Activated naive CD4-positive, alpha-beta T cell treated with anti-CD3 and anti-CD28 coated beads for 36 hours (primary cell): ENCODE data around the gene CIAO3. TPM values are rescaled to one million over a fixed set of nuclear protein-coding genes. Genes with fewer than 3 reads are reported as not detected.
"Not testable (repeated sequence)": the region's sequence is repeated elsewhere in the genome, so short reads cannot be mapped to it uniquely, and the experiment has no call there.

Source experiments
- CTCF ChIA-PET: fragments of 350-600 bp; sonication (Branson Sonifier 250); formaldehyde crosslinking; loops from one replicate; lab custom pipeline; 2021; ENCODE audit warnings: antibody characterized with exemption; lab: Charles Lee
- DNase-seq: peaks from one replicate; pipeline ENCODE4 v3.0.0-alpha.2; 2020
- H3K27ac Mint-ChIP-seq: one replicate; pipeline ENCODE4 v1.8.0; 2021; ENCODE audit warnings: mild to moderate bottlenecking, mixed read lengths
- H3K27me3 Mint-ChIP-seq: one replicate; pipeline ENCODE4 v1.8.0; 2021; ENCODE audit warnings: low read depth, mixed read lengths
- H3K36me3 Mint-ChIP-seq: one replicate; pipeline ENCODE4 v1.8.0; 2021; ENCODE audit warnings: low read depth, mixed read lengths
- H3K4me1 Mint-ChIP-seq: one replicate; pipeline ENCODE4 v1.8.0; 2021; ENCODE audit warnings: low read depth, mixed read lengths
- H3K4me3 Mint-ChIP-seq: one replicate; pipeline ENCODE4 v1.8.0; 2021; ENCODE audit warnings: mild to moderate bottlenecking, moderate library complexity, mixed read lengths
- H3K9me3 Mint-ChIP-seq: one replicate; pipeline ENCODE4 v1.8.0; 2021; ENCODE audit warnings: mixed read lengths
- intact Hi-C: fragments of 100-400 bp; cut with micrococcal nuclease; formaldehyde crosslinking; loops from one replicate; pipeline ENCODE4 v1.15.1; 2023
- total RNA-seq, 2 experiments: library from RNA; stranded (reverse); gene quantifications; one replicate each; pipeline ENCODE4 v1.2.3, GENCODE V29; 2021

CIAO3 gene
- total RNA-seq, 2 experiments from 2014 or later, result 32.7 to 34.3 TPM

DNA sequence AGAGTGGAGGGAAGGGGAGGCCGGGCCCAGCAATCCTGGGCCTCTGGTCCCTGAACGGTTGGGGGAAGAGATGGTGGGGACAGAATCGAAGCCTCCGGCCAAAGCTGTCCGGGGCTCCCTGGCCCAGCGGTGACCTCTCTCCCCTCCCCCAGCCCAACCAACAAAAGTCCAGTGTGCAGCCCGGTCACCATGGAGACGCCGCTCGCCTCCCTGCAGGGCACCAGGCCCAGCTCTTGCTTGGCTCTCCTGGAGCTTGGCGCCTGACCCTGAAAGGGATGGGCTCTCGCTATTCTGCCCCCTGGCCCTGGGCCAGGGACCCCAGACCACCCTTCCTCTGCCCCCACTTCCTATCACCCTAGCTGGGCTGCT lies 24.6 kb downstream of the CIAO3 start:
- Mint-ChIP-seq H3K27me3 (peaks cover 17% of the 10 kb centered on the region), H3K4me1 (peaks cover 16% of the 10 kb centered on the region), H3K36me3 (no peaks in the 10 kb centered on the region), H3K9me3 (no peaks in the 10 kb centered on the region), H3K27ac (no peak overlapping the region), H3K4me3 (peak overlapping the region; percentile 53)
- no peak for DNase-seq
- intact Hi-C loops, result no loop called here
- CTCF ChIA-PET, result interaction anchor here (1.2 to 1.7 kb wide), 5 partner anchors 10 to 68 kb away, joined by 3 to 7 read pairs (median 3); partner anchors contain the start of gene CCDC78

DNA sequence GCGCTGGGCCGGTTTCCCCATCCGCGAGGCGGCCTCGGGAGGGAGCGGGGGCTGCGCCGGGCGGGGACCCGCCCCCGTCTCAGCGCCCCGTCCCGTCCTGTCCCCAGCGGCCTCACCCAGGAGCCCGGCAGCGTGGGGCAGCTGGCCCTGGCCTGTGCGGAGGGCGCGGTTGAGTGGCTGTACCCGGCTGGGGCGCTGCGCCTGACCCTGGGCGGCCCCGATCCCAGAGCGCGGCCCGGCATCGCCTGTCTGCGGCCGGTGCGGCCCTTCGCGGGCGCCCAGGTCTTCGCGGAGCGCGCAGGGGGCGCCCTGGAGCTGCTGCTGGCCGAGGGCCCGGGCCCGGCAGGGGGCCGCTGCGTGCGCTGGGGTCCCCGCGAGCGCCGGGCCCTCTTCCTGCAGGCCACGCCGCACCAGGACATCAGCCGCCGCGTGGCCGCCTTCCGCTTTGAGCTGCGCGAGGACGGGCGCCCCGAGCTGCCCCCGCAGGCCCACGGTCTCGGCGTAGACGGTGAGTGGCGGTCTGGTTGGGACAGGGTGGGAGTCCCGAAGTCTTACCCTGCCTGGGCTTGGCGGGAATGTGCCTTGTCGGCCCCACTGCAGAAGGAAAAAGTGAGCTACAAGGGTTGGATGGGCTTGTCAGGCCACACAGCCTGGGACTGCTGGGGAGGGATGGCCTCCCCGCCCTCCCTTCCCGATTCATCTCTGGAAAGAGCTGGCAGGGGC lies 25.2 kb downstream of the CIAO3 start:
- no peak overlapping the region for H3K27ac Mint-ChIP-seq
- peaks cover 16% of the 10 kb centered on the region for H3K4me1 Mint-ChIP-seq
- H3K36me3 Mint-ChIP-seq, result no peaks in the 10 kb centered on the region
- peak overlapping the region; percentile 53 for H3K4me3 Mint-ChIP-seq
- intact Hi-C loops, result no loop called here
- no peak for DNase-seq
- H3K27me3 Mint-ChIP-seq, result peaks cover 19% of the 10 kb centered on the region
- CTCF ChIA-PET, result interaction anchor here (1.2 to 1.7 kb wide), 5 partner anchors 10 to 69 kb away, joined by 3 to 7 read pairs (median 3); partner anchors contain the start of gene CCDC78
- H3K9me3 Mint-ChIP-seq, result no peaks in the 10 kb centered on the region

- intact Hi-C loops, result loop anchor here (5.0 kb wide), 1 partner anchor 342 kb away; no protein-coding TSS in a partner anchor
Measured at GRCh38 chr16:714558-715476, 26.0 kb downstream of the CIAO3 start, which contains the start of gene METRN. TSS of gene METRN (plus strand) at chr16:715118. CDS start at chr16:715290, 172 bp downstream.

DNA sequence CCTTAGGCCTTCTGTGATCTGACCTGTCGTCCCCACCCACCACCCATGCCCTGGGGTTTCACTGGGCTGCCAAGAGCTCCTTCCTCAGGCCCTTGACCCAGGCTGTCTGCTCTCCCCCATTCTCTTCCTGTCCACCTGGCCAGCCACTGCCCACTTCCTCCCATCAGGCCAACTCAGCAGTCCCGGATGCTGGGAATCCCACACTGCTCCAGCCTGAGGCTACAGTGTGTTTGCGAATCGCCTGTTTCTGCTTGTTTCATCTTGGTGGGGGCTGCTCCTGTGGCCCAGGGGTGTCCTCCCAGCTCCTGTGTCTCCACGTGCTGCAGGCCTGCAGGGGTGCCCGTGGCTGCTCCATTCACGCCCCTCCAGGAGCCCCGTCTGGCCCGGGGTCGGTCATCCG lies 26.7 kb downstream of the CIAO3 start:
- Mint-ChIP-seq H3K4me3 (no peak overlapping the region), H3K4me1 (peaks cover 4% of the 10 kb centered on the region), H3K9me3 (no peaks in the 10 kb centered on the region), H3K27me3 (peaks cover 27% of the 10 kb centered on the region), H3K27ac (no peak overlapping the region), H3K36me3 (no peaks in the 10 kb centered on the region)
- intact Hi-C loops, result loop anchor here (5.0 kb wide), 1 partner anchor 343 kb away; no protein-coding TSS in a partner anchor
- no peak for DNase-seq
- CTCF ChIA-PET, result interaction anchor here (0.6 to 2.8 kb wide), 3 partner anchors 38 to 76 kb away, joined by 3 to 55 read pairs (median 4); partner anchors contain the start of genes CHTF18 and RPUSD1

More at GRCh38 chr16:714558-715476, 26.0 kb downstream of the CIAO3 start, which contains the start of gene METRN:
- Mint-ChIP-seq H3K4me3 (peak within 1 kb of the TSS; percentile 53), H3K4me1 (peaks cover 10% of the 10 kb centered on the region), H3K27ac (no peak within 1 kb of the TSS), H3K27me3 (peaks cover 22% of the 10 kb centered on the region), H3K9me3 (no peaks in the 10 kb centered on the region), H3K36me3 (no peaks in the 10 kb centered on the region)
- CTCF ChIA-PET, result interaction anchor here (1.2 to 1.7 kb wide), 3 partner anchors 19 to 70 kb away, joined by 3 to 7 read pairs (median 4); no protein-coding TSS in a partner anchor
- peak; percentile 87 for DNase-seq

DNA sequence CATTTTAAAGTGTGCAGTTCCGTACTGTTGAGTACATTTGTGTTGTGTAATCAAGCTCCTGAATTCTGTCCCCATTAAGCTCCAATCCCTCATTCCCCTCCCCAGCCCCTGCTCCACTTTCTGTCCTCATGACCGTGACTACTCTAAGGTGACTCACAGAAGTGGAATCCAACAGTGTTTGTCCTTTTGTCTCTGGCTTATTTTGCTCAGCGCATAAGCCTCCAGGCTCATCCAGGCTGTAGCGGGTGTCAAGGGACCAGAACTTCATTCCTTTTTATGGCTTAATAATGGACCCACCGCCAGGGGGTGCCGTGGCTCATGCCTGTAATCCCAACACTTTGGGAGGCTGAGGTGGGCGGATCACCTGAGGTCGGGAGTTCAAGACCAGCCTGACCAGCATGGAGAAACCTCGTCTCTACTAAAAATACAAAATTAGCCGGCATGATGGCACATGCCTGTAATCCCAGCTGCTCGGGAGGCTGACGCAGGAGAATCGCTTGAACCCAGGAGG lies 28.0 kb downstream of the CIAO3 start:
- not testable (repeated sequence) for H3K27ac Mint-ChIP-seq, H3K36me3 Mint-ChIP-seq, H3K4me1 Mint-ChIP-seq, H3K4me3 Mint-ChIP-seq, H3K9me3 Mint-ChIP-seq
- CTCF ChIA-PET, result interaction anchor here (0.5 to 2.8 kb wide), 18 partner anchors 9 to 581 kb away, joined by 3 to 55 read pairs (median 4); partner anchors contain the start of genes ANTKMT, CCDC78, CHTF18 and RPUSD1
- intact Hi-C loops, result loop anchor here (5.0 kb wide), 1 partner anchor 345 kb away; no protein-coding TSS in a partner anchor
- peak; percentile 77 for DNase-seq
- H3K27me3 Mint-ChIP-seq, result peaks cover 37% of the 10 kb centered on the region

- CTCF ChIA-PET, result interaction anchor here (0.5 to 2.8 kb wide), 23 partner anchors 8 to 580 kb away, joined by 3 to 55 read pairs (median 4); partner anchors contain the start of genes ANTKMT, CCDC78, CHTF18 and RPUSD1
- no peaks in the 10 kb centered on the region for H3K9me3 Mint-ChIP-seq
- intact Hi-C loops, result loop anchor here (1.0 to 5.0 kb wide), 2 partner anchors 74 to 346 kb away; no protein-coding TSS in a partner anchor
- H3K4me3 Mint-ChIP-seq, result no peak overlapping the region
- no peaks in the 10 kb centered on the region for H3K36me3 Mint-ChIP-seq
- no peak overlapping the region for H3K27ac Mint-ChIP-seq
- H3K27me3 Mint-ChIP-seq, result peaks cover 45% of the 10 kb centered on the region
- peaks cover 3% of the 10 kb centered on the region for H3K4me1 Mint-ChIP-seq
- DNase-seq, result peak; percentile 82
Measured at GRCh38 chr16:711548-712320, 29.1 kb downstream of the CIAO3 start.

DNA sequence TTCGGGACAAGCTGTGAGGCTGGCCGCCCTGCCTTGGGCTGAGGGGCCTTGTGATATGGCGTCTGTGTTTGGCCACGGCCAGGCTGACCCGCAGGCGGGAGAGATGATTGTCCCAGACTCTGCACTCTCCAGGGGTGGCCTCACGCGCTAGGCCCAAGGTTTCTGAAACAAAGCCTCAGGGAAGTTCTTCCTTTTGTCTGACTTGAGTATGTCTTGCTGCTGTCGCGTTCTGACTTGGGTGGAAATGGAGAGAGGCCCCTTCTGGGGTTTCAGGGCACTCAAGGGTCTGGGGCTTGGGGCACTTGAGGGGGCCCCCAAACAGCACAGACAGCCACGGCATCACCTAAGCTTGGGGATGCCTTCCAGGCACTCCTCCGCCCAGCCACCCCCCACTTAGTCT lies 29.7 kb downstream of the CIAO3 start:
- Mint-ChIP-seq H3K27me3 (peaks cover 51% of the 10 kb centered on the region), H3K9me3 (no peaks in the 10 kb centered on the region), H3K27ac (no peak overlapping the region), H3K36me3 (no peaks in the 10 kb centered on the region), H3K4me1 (peaks cover 2% of the 10 kb centered on the region), H3K4me3 (no peak overlapping the region)
- CTCF ChIA-PET, result interaction anchor here (1.1 to 2.4 kb wide), 4 partner anchors 10 to 74 kb away, joined by 3 to 25 read pairs (median 9); partner anchors contain the start of gene ANTKMT
- intact Hi-C loops, result loop anchor here (1.0 to 5.0 kb wide), 2 partner anchors 74 to 346 kb away; no protein-coding TSS in a partner anchor
- DNase-seq, result no peak

GRCh38 chr16:710500-711075 lies 30.2 kb downstream of the CIAO3 start:
- no peak for DNase-seq
- intact Hi-C loops, result loop anchor here (1.0 to 5.0 kb wide), 2 partner anchors 75 to 347 kb away; no protein-coding TSS in a partner anchor
- Mint-ChIP-seq H3K4me1 (peaks cover 2% of the 10 kb centered on the region), H3K9me3 (no peaks in the 10 kb centered on the region), H3K27ac (no peak overlapping the region), H3K36me3 (no peaks in the 10 kb centered on the region), H3K4me3 (no peak overlapping the region), H3K27me3 (peaks cover 49% of the 10 kb centered on the region)
- CTCF ChIA-PET, result interaction anchor here (1.1 to 2.4 kb wide), 3 partner anchors 11 to 74 kb away, joined by 3 to 25 read pairs (median 10); partner anchors contain the start of gene ANTKMT

DNA sequence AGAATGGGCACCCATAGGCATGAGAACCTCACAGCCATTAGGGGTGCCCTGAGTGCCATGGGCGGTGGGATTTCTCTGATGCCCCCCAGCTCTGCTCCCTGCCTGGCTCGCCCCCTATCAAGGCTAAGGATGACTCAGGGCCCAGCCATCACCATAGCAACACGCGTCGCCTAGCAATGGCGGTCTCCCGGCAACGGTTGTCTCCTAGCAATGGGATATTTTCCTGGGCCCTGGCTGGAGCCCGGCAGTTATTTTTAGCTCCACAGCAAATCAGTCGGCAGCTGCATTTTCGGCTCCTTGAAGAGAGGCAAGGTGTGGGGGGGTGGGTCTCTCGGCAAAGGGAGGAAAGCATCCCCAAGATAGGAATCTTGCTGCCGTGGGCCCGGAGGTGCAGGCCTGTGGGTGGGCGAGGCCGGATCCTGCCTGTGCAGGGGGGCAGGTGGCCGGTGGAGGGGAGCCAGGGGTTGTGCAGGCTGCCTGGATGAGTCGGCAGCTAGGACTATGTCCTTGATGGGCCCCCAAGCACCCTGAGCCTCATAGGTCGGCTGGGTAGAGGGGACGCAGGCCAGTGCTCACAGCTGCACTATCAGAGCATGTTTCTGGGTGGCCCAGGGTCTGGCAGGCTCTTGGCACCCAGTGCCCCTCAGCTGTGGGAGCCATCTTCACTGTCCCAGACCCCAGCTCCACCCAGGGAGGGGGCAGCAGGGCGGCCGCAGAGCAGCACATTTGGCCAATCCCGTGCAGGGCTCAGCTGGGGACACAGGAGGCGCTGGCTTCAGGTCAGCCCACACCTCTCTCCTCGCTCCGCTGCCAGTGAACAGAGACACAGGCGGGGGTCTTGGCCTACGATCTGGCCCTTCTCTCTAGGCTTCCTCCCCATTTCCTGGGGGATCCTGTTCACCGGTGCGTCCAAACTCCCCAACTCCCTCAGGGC lies 31.0 kb downstream of the CIAO3 start:
- peaks cover 49% of the 10 kb centered on the region for H3K27me3 Mint-ChIP-seq
- H3K4me3 Mint-ChIP-seq, result no peak overlapping the region
- H3K4me1 Mint-ChIP-seq, result peaks cover 2% of the 10 kb centered on the region
- CTCF ChIA-PET, result interaction anchor here (1.1 to 2.2 kb wide), 2 partner anchors 73 to 75 kb away, joined by 3 to 10 read pairs; no protein-coding TSS in a partner anchor
- H3K9me3 Mint-ChIP-seq, result no peaks in the 10 kb centered on the region
- no peak overlapping the region for H3K27ac Mint-ChIP-seq
- no peaks in the 10 kb centered on the region for H3K36me3 Mint-ChIP-seq
- no peak for DNase-seq
- intact Hi-C loops, result loop anchor here (5.0 kb wide), 1 partner anchor 347 kb away; no protein-coding TSS in a partner anchor

DNA sequence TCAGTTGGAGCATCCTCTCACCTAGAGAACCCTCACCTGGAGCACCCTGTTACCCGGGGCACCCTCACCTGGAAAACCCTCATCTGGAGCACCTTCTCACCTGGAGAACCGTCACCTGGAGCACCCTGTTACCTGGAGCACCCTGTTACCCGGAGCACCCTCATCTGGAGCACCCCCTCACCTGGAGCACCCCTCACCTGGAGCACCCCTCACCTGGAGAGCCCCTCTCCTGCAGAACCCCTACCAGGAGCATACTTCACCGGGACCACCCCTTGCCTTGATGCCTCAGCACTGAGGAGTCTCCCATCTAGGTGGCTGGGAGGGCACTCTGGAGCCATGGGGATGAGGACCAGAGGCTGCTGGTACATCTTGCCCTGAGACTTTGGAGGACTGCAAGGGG lies 31.8 kb downstream of the CIAO3 start:
- H3K4me1 Mint-ChIP-seq, result peaks cover 2% of the 10 kb centered on the region
- H3K9me3 Mint-ChIP-seq, result no peaks in the 10 kb centered on the region
- intact Hi-C loops, result no loop called here
- H3K27me3 Mint-ChIP-seq, result peaks cover 51% of the 10 kb centered on the region
- H3K4me3 Mint-ChIP-seq, result no peak overlapping the region
- H3K36me3 Mint-ChIP-seq, result no peaks in the 10 kb centered on the region
- CTCF ChIA-PET, result interaction anchor here (2.2 kb wide), 1 partner anchor 76 kb away, joined by 10 read pairs; no protein-coding TSS in a partner anchor
- no peak overlapping the region for H3K27ac Mint-ChIP-seq
- DNase-seq, result no peak
